ENCODE measurements around the gene NACC1.

The NACC1 gene

GRCh38 chr19:13097033-13097462, 21.0 kb upstream of the NACC1 start:
- H3K4me1 ChIP-seq (ENCODE audit: control insufficient read depth, insufficient read depth, low read length) = peaks cover 14% of the 10 kb centered on the region
- H3K4me3 ChIP-seq (ENCODE audit: low read depth, low read length) = no peak overlapping the region
- H3K36me3 ChIP-seq (ENCODE audit: control insufficient read depth, insufficient read depth, low read length) = no peaks in the 10 kb centered on the region
- peaks cover 59% of the 10 kb centered on the region for H3K27me3 ChIP-seq (ENCODE audit: control insufficient read depth, insufficient read depth, low read length)
- H3K9me3 ChIP-seq (ENCODE audit: control insufficient read depth, insufficient read depth, low read length) = no peaks in the 10 kb centered on the region
- no peak overlapping the region for H3K9ac ChIP-seq (ENCODE audit: low read depth, low read length)

- no peak overlapping the region for H3K4me3 ChIP-seq (ENCODE audit: low read depth, low read length)
- no peak overlapping the region for H3K9ac ChIP-seq (ENCODE audit: low read depth, low read length)
- peaks cover 57% of the 10 kb centered on the region for H3K27me3 ChIP-seq (ENCODE audit: control insufficient read depth, insufficient read depth, low read length)
Measured at GRCh38 chr19:13097463-13098258, 20.4 kb upstream of the NACC1 start.

GRCh38 chr19:13098277-13099072, 19.6 kb upstream of the NACC1 start:
- H3K9ac ChIP-seq (ENCODE audit: low read depth, low read length) = no peak overlapping the region
- peaks cover 50% of the 10 kb centered on the region for H3K27me3 ChIP-seq (ENCODE audit: control insufficient read depth, insufficient read depth, low read length)
- peak overlapping the region; percentile 39 for H3K4me3 ChIP-seq (ENCODE audit: low read depth, low read length)
- peaks cover 16% of the 10 kb centered on the region for H3K4me1 ChIP-seq (ENCODE audit: control insufficient read depth, insufficient read depth, low read length)
- H3K9me3 ChIP-seq (ENCODE audit: control insufficient read depth, insufficient read depth, low read length) = no peaks in the 10 kb centered on the region
- H3K36me3 ChIP-seq (ENCODE audit: control insufficient read depth, insufficient read depth, low read length) = no peaks in the 10 kb centered on the region

More at GRCh38 chr19:13097463-13098258, 20.4 kb upstream of the NACC1 start:
- H3K36me3 ChIP-seq (ENCODE audit: control insufficient read depth, insufficient read depth, low read length) = no peaks in the 10 kb centered on the region
- no peaks in the 10 kb centered on the region for H3K9me3 ChIP-seq (ENCODE audit: control insufficient read depth, insufficient read depth, low read length)
- H3K4me1 ChIP-seq (ENCODE audit: control insufficient read depth, insufficient read depth, low read length) = peaks cover 12% of the 10 kb centered on the region

GRCh38 chr19:13099073-13099999, 18.7 kb upstream of the NACC1 start:
- H3K4me3 ChIP-seq (ENCODE audit: low read depth, low read length) = peak overlapping the region; percentile 39
- peaks cover 45% of the 10 kb centered on the region for H3K27me3 ChIP-seq (ENCODE audit: control insufficient read depth, insufficient read depth, low read length)
- H3K9ac ChIP-seq (ENCODE audit: low read depth, low read length) = no peak overlapping the region
- no peaks in the 10 kb centered on the region for H3K9me3 ChIP-seq (ENCODE audit: control insufficient read depth, insufficient read depth, low read length)
- H3K36me3 ChIP-seq (ENCODE audit: control insufficient read depth, insufficient read depth, low read length) = no peaks in the 10 kb centered on the region
- peaks cover 16% of the 10 kb centered on the region for H3K4me1 ChIP-seq (ENCODE audit: control insufficient read depth, insufficient read depth, low read length)

GRCh38 chr19:13100031-13100588, 18.0 kb upstream of the NACC1 start:
- Histone ChIP-seq H3K36me3 (ENCODE audit: control insufficient read depth, insufficient read depth, low read length) (peaks cover 4% of the 10 kb centered on the region), H3K4me3 (ENCODE audit: low read depth, low read length) (peak overlapping the region; percentile 2), H3K9me3 (ENCODE audit: control insufficient read depth, insufficient read depth, low read length) (no peaks in the 10 kb centered on the region), H3K9ac (ENCODE audit: low read depth, low read length) (no peak overlapping the region), H3K4me1 (ENCODE audit: control insufficient read depth, insufficient read depth, low read length) (peaks cover 16% of the 10 kb centered on the region), H3K27me3 (ENCODE audit: control insufficient read depth, insufficient read depth, low read length) (peaks cover 41% of the 10 kb centered on the region)

GRCh38 chr19:13100841-13101589, 17.0 kb upstream of the NACC1 start:
- no peak overlapping the region for H3K9ac ChIP-seq (ENCODE audit: low read depth, low read length)
- peaks cover 16% of the 10 kb centered on the region for H3K4me1 ChIP-seq (ENCODE audit: control insufficient read depth, insufficient read depth, low read length)
- no peak overlapping the region for H3K4me3 ChIP-seq (ENCODE audit: low read depth, low read length)
- H3K36me3 ChIP-seq (ENCODE audit: control insufficient read depth, insufficient read depth, low read length) = peaks cover 4% of the 10 kb centered on the region
- H3K9me3 ChIP-seq (ENCODE audit: control insufficient read depth, insufficient read depth, low read length) = no peaks in the 10 kb centered on the region
- peaks cover 41% of the 10 kb centered on the region for H3K27me3 ChIP-seq (ENCODE audit: control insufficient read depth, insufficient read depth, low read length)

GRCh38 chr19:13101590-13102415, 16.3 kb upstream of the NACC1 start:
- H3K27me3 ChIP-seq (ENCODE audit: control insufficient read depth, insufficient read depth, low read length) = peaks cover 40% of the 10 kb centered on the region
- H3K4me3 ChIP-seq (ENCODE audit: low read depth, low read length) = peak overlapping the region; percentile 30
- H3K36me3 ChIP-seq (ENCODE audit: control insufficient read depth, insufficient read depth, low read length) = peaks cover 4% of the 10 kb centered on the region
- peaks cover 14% of the 10 kb centered on the region for H3K4me1 ChIP-seq (ENCODE audit: control insufficient read depth, insufficient read depth, low read length)
- no peaks in the 10 kb centered on the region for H3K9me3 ChIP-seq (ENCODE audit: control insufficient read depth, insufficient read depth, low read length)
- H3K9ac ChIP-seq (ENCODE audit: low read depth, low read length) = no peak overlapping the region

- Histone ChIP-seq H3K27me3 (ENCODE audit: control insufficient read depth, insufficient read depth, low read length) (peaks cover 35% of the 10 kb centered on the region), H3K4me1 (ENCODE audit: control insufficient read depth, insufficient read depth, low read length) (peaks cover 10% of the 10 kb centered on the region), H3K36me3 (ENCODE audit: control insufficient read depth, insufficient read depth, low read length) (peaks cover 6% of the 10 kb centered on the region), H3K9ac (ENCODE audit: low read depth, low read length) (peak overlapping the region; percentile 47), H3K9me3 (ENCODE audit: control insufficient read depth, insufficient read depth, low read length) (no peaks in the 10 kb centered on the region), H3K4me3 (ENCODE audit: low read depth, low read length) (peak overlapping the region; percentile 30)
Measured at GRCh38 chr19:13102416-13102665, 15.7 kb upstream of the NACC1 start.

GRCh38 chr19:13102666-13103580, 15.1 kb upstream of the NACC1 start, which contains the start of gene LYL1:
Gene LYL1, minus strand, starts transcription at chr19:13102858. Its CDS starts 1,687 bp downstream, at chr19:13101171.
- Histone ChIP-seq H3K27me3 (ENCODE audit: control insufficient read depth, insufficient read depth, low read length) (peaks cover 35% of the 10 kb centered on the region), H3K9ac (ENCODE audit: low read depth, low read length) (peak within 1 kb of the TSS; percentile 47), H3K4me3 (ENCODE audit: low read depth, low read length) (peak within 1 kb of the TSS; percentile 30), H3K36me3 (ENCODE audit: control insufficient read depth, insufficient read depth, low read length) (peaks cover 9% of the 10 kb centered on the region), H3K4me1 (ENCODE audit: control insufficient read depth, insufficient read depth, low read length) (peaks cover 10% of the 10 kb centered on the region), H3K9me3 (ENCODE audit: control insufficient read depth, insufficient read depth, low read length) (no peaks in the 10 kb centered on the region)

Data from iPS-15b (cell line).